Stimulated activated CD4-positive, alpha-beta T cell treated with anti-CD3 and anti-CD28 coated beads, Interleukin-1b, Interleukin-23, amount 100 ng/mL, for 1 hour (primary cell): Measurements from ENCODE around the gene TMEM138.

Experiments used
- DNase-seq, 2 donors: peaks; one replicate each; pipeline ENCODE4 v3.0.0-alpha.2; 2020; ENCODE audit warnings: low read depth in 2 of 2

The TMEM138 gene

GRCh38 chr11:61361741-61362541, at the start of gene TMEM138, which contains the start of gene CYB561A3:
TSS of gene TMEM138 (plus strand) at chr11:61362374. CDS start at chr11:61364391, 2,017 bp downstream.
TSS of gene CYB561A3 (minus strand) at chr11:61361882. CDS start at chr11:61356713, 5,169 bp downstream.
- DNase-seq, result peak; percentile 63 to 76

GRCh38 chr11:61315260-61315659, 46.9 kb upstream of the TMEM138 start:
- no peak for DNase-seq

- DNase-seq, result no peak
Measured at GRCh38 chr11:61325649-61326414, 36.3 kb upstream of the TMEM138 start.

GRCh38 chr11:61327669-61328071, 34.5 kb upstream of the TMEM138 start:
- no peak for DNase-seq

- DNase-seq, result no peak
Measured at GRCh38 chr11:61328351-61328750, 33.8 kb upstream of the TMEM138 start.

- DNase-seq, result no peak
Measured at GRCh38 chr11:61329871-61330270, 32.3 kb upstream of the TMEM138 start.

- no peak for DNase-seq
Measured at GRCh38 chr11:61331651-61332050, 30.5 kb upstream of the TMEM138 start.

- no peak for DNase-seq
Measured at GRCh38 chr11:61332281-61332796, 29.8 kb upstream of the TMEM138 start.

GRCh38 chr11:61332797-61333549, 29.2 kb upstream of the TMEM138 start, which contains the start of the genes DDB1 and TKFC:
TSS of gene DDB1 (minus strand) at chr11:61333105. CDS start at chr11:61332968, 137 bp downstream.
TSS of gene TKFC (plus strand) at chr11:61333228. CDS start at chr11:61334729, 1,501 bp downstream.
- peak; percentile 91 to 96 for DNase-seq

GRCh38 chr11:61333550-61334433, 28.4 kb upstream of the TMEM138 start:
- peak in 1 of 2 donors; percentile 6 for DNase-seq

- no peak for DNase-seq
Measured at GRCh38 chr11:61334434-61335354, 27.5 kb upstream of the TMEM138 start.

GRCh38 chr11:61335355-61335710, 26.8 kb upstream of the TMEM138 start:
- DNase-seq, result no peak

GRCh38 chr11:61336171-61336935, 25.8 kb upstream of the TMEM138 start:
- peak; percentile 66 to 68 for DNase-seq

- DNase-seq, result no peak
Measured at GRCh38 chr11:61337706-61338470, 24.3 kb upstream of the TMEM138 start.

GRCh38 chr11:61338783-61339489, 23.2 kb upstream of the TMEM138 start:
- no peak for DNase-seq

GRCh38 chr11:61339490-61339878, 22.7 kb upstream of the TMEM138 start:
- no peak for DNase-seq

- no peak for DNase-seq
Measured at GRCh38 chr11:61340979-61341378, 21.2 kb upstream of the TMEM138 start.
